NOMO-1 treated with DMSO at 0.1 percent for 48 hours (cell line): ENCODE data around the gene RAB5B.
A peak's percentile ranks its signal among the peaks of the same experiment; 100 is the strongest.
"Not testable (repeated sequence)": the region's sequence is repeated elsewhere in the genome, so short reads cannot be mapped to it uniquely, and the experiment has no call there.

ENCODE experiments used
- DNase-seq: peaks from one replicate; lab custom pipeline; 2025; ENCODE audit not compliant: unreplicated experiment; lab: John Stamatoyannopoulos, UW

The RAB5B gene

DNA sequence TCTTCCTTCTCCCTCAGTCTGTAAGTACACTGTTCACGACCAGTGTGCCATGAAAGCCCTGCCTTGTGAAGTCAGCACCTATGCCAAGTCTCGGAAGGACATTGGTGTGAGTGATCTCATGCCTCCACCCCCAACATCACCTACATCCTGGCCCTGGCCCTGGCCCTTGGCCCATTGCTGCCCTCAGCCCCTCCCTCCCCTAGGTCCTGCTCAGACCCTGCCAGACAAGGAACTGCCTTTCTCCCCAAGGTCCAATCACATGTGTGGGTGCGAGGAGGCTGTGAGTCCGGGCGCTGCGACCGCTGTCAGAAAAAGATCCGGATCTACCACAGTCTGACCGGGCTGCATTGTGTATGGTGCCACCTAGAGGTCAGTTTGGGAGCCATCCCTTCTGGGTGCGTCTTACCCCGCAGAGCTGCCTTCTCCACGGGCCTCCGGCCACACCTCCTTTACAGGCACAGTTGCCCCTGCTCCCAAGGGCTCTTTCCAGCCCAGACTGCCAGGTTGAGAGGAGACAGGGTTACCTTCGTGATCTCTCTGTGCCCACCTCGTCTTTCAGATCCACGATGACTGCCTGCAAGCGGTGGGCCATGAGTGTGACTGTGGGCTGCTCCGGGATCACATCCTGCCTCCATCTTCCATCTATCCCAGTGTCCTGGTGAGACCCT lies 33.7 kb upstream of the RAB5B start:
- peak; percentile 74 for DNase-seq

DNA sequence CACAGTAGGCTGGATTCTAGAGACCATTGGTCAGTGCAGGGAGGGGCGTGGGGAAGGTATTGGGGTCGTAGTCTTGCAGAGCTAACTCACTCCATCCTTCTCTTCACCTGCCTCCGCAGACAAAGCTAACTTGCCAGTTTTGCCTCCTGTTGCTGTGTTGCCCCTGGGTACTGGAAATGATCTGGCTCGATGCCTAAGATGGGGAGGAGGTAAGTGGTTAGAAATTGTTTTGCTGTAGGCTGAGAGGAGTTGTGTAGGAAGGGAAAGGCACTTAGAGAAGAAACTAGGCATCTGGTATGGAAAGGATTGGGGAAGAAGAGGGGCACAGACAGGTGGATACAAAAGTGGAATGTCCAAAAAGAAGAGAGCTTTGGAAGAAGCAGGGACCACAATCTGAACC lies 31.8 kb upstream of the RAB5B start:
- no peak for DNase-seq

DNA sequence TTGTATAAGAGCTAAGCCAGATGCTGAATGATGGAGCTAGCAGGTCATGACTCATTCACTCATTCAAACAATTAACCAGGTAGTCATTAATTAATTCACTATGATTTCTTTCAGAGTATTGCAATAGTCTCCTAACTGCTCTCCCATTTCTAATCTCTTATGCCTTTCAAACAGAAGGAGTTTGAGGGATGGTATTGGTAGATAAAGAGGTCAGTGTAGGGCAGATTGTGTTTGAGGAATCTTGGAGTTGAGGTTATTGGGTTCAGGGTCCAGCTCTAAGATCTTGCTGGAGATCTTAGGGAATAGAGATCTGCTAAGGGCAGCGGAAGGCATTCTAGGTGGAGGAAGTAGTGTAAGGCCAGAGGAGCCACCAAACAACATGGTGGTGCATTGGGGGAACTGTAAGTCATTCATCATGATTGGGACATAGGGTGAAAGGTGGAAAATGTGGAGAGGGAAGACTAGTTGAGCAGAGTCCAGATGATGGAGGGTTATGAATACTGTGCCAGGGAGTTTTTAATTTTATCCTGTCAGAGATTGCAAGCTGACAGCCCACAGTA lies 31.2 kb upstream of the RAB5B start:
- no peak for DNase-seq

DNA sequence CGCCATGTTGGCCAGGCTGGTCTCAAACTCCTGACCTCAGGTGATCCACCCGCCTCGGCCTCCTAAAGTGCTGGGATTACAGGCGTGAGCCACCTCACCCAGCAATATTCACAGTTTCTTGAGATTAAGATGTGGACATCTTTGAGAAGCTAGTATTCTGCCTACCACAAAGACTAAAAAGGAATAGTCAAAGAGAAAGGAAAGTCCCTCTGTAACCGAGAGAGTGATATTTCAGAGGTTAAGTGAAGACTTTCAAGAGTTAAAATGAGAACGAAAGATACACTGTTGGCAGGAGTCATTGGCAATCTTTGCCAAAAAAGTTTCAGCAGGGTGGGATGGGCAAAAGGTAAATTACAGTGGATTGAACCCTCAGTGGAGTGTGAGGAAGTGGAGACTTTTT lies 27.3 kb upstream of the RAB5B start:
- no peak for DNase-seq

DNA sequence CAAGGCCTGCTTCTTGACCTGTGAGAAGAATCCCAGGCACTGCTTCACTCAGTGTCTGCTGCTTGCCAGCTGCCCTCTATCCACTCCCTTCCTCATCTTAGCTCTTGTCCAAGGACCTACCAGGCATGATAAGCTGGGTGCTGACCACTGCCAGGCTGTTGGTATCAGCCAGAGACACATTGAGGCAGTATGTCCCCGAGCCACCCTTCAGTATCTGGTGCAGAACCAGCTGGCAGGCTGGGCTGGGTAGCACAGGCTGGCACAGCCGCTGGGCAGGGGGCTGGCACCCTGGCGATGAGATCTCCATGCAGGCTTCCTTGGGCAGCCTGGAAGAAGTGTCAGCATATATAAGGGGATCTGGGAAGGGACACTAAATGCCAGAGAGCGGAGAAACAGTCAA lies 18.5 kb upstream of the RAB5B start:
- no peak for DNase-seq

DNA sequence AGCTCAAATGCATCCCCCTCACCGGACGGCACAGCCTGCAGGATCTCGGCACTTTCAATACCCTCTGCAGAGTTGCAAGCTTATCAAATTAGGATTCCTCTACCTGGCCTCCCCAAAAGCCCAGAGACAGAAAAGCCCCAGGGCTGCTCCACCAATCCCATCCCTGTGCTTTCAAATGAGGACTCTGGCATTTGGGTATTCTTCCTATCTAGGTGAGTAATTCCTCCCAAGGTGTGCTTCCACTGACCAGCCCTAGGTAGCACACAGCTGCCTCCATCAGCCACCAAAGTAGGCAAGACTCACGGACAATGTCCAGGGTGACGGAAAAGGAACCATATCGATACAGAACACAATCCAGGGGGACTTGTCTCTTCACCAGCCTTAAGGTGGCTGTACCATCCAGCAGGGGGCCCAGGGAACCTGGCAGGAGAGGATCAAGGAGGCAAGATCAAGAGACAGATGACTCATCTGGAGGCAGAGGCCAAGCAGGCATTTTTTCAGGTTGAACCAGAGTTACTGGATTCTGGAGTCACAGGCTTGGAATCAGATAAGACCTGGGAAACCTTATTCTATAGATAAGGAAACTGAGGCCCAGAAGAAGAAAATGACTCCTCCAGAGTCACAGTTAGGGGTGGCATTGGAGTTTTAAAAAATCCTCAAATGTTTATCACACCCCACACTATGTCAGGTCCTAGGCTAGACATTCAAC lies 17.9 kb upstream of the RAB5B start:
- peak; percentile 3 for DNase-seq

DNA sequence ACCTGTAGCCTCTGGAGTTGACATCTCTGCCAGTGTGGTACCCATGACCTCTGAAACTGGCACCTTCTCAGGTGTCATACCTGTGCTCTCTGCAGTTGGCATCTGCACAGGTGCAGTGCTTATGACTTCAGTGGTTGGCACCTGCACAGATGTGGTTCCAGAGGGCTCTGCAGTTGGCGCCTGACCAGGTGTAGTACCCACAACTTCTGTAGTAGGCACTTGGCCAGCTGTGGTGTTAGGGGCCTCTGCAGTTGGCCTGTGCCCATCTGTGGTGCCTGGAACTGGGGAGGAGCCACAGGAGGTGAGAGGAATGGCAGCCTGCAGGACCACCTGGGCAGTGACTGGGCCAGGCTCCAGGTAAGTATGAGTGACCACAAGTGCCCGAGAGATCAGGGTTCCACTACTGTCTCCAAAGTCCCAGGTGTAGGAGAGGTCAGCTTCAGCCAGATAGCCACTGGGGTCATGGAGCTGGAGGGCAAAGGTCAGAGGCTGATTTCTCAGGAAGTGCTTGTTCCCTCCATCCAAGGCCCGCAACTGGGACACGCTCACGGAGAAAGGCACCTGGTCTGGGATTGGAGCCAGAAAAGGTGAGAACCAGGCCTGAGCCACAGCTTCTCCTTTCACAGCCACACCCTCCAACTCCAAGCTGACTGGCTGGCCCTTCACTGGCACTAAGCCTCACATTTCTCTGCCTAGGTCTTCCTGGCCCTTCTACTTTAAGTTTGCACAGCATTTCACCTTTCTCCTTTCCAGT lies 16.6 kb upstream of the RAB5B start:
- no peak for DNase-seq

DNA sequence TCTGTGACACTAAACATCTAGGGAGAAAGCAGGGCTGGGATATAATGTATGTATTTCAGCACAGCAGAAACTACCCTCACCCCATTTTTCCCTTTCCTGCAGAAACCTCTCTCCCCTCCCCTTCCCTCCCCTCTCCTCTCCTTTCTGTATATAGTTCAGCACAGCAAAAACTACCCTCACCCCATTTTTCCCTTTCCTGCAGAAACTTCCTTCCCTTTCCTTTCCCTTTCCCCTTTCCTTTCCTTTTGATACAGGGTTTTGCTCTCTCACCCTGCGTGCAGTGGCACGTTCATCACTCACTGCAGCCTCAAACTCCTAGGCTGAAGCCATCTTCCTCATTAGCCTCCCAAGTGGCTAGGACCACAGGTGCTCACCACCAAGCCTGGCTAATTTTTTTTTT lies 10.1 kb upstream of the RAB5B start:
- no peak for DNase-seq

DNA sequence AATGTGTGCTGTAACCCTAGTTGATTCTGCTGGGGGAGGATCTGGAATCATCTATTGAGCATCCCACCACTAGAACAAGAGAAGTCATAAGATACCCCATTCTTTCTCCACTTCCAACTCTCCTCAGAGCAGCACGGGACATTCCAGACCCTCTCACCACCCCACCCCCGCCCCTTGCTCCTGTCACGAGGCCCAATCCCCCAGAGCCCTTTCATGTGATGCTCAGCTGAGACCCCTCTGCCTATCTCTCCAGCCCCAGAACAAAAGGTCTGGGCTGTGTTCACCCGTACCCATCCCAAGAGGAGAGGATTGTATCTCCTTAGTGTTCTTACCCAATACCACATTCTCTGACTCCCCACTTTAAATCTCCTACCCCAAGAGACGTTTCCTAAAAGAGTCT lies 8.6 kb upstream of the RAB5B start:
- DNase-seq = no peak

DNA sequence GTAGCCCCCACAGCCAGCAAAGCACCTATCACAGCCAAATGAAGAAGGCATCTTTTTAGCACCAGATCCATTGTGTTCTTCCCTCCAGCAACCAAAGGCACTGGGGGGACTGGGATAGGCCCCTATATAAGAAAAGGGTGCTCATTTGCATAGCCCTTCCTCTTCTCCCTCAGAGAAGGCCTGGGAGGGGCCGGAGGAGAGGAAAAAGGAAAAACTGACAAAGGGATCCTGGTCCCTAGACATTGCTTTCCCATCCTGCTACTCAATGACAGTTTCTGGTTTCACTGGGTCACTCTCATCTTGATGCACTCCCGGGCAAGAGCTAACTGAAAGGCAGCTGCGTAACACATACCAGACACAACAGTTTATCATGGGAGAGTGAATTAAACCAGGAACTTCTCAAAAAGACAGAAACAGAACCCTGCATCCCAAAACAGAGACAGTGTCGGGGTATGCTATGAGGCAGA lies 7.9 kb upstream of the RAB5B start, which contains the start of gene PMEL:
PMEL (minus strand) TSS at position 102 of the 467 bp plus-strand sequence; CDS start at position 71, 31 bp downstream.
- peak; percentile 3 for DNase-seq

DNA sequence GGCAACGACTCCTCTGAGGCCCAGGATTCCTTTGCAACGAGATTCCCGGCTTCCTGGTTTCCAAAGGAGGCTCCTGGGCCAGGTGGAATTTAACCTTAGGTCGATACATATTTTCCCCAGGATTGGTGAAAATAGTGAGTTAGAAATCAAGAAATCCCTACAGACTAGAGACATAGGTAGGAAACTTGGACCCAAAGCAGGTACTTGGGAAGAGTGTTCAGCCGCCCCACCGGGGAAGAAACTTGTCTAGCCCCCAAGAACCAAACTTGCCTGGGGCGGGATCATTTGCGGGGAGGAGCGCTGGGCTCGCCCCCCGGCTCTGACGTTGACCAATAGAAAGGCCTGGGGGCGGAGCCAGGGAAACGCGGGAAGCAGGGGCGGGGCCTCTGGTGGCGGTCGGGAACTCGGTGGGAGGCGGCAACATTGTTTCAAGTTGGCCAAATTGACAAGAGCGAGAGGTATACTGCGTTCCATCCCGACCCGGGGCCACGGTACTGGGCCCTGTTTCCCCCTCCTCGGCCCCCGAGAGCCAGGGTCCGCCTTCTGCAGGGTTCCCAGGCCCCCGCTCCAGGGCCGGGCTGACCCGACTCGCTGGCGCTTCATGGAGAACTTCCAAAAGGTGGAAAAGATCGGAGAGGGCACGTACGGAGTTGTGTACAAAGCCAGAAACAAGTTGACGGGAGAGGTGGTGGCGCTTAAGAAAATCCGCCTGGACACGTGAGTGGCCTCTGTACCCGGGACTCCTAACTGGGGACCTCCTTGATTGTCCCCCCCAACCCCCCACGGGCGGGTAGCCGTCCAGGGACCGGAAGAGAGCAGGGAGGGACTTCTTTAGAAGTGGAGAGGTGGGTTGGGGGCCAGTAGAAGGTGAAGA lies 7.2 kb upstream of the RAB5B start, which contains the start of gene CDK2:
CDK2 (plus strand) TSS at position 423 of the 874 bp plus-strand sequence; CDS start at position 602, 179 bp downstream.
- peak; percentile 79 for DNase-seq

DNA sequence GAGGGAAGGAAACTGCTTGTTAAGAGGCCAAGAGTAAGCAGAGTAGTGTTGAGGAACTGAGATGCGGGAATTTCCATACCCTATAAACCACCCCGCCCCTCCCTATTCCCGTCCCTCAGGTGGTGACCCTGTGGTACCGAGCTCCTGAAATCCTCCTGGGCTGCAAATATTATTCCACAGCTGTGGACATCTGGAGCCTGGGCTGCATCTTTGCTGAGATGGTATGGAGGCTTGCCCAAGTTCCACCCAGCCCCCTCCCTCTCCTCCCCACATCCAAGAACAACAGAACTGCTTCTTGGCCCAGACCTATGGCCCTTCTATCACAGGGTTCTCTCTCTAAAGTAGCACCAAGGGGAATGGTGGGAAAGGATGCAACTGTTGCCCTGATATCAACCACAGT lies 4.5 kb upstream of the RAB5B start:
- no peak for DNase-seq

DNA sequence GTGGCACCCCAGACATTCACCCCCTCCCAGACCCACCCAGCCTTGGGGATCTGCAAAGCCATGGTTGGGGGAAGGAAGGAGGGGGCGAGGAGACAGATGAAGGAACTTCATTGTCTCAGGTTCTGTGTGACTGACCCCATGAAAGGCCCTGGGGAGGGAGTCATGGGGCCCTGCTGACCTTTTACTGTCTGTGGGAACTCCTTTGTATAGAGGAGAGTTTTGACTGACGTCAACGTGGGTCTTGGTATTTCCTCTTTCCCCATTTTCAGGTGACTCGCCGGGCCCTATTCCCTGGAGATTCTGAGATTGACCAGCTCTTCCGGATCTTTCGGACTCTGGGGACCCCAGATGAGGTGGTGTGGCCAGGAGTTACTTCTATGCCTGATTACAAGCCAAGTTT lies 3.1 kb upstream of the RAB5B start:
- DNase-seq = no peak

DNA sequence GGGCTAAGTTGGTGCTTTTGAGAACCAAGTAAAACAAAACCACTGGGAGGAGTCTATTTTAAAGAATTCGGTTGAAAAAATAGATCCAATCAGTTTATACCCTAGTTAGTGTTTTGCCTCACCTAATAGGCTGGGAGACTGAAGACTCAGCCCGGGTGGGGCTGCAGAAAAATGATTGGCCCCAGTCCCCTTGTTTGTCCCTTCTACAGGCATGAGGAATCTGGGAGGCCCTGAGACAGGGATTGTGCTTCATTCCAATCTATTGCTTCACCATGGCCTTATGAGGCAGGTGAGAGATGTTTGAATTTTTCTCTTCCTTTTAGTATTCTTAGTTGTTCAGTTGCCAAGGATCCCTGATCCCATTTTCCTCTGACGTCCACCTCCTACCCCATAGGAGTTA lies 1.8 kb upstream of the RAB5B start:
- DNase-seq = no peak

DNA sequence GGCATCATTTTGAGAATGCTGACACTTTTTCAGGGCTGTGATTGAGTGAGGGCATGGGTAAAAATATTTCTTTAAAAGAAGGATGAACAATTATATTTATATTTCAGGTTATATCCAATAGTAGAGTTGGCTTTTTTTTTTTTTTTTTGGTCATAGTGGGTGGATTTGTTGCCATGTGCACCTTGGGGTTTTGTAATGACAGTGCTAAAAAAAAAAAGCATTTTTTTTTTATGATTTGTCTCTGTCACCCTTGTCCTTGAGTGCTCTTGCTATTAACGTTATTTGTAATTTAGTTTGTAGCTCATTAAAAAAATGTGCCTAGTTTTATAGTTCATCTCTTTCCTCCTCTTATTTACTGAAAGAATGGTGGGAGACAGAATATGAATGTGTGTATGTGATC lies 1.4 kb upstream of the RAB5B start:
- DNase-seq = no peak

DNA sequence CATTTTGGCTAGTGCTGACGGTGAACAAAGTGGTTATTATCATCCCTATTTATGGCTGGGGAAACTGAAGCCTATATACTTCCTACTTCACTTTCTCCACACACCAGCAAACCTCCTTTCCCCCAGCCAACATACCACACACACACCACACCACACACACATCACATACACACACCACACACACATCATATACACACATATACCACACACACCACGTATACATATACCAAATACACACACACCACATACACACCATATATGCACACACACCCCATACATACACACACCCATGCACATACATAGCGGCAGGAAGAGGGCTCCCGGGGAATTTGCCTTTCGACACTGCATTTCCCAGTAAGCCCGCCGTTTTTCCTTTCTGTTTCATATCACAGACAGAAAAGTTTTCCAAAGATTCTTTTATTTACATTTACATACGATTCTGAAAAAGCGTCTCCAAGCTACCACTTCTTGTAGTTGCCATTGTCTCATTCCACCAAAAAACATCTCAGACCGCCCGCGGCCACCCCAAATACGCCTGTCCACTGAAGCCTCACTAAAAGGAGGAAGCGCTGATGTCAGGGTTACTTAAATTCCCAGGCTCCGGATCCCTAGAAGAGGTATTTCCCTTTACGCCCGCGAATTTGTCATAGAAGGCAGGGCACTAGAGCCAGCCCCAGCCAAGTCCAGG lies 823 bp upstream of the RAB5B start:
- peak; percentile 26 for DNase-seq

DNA sequence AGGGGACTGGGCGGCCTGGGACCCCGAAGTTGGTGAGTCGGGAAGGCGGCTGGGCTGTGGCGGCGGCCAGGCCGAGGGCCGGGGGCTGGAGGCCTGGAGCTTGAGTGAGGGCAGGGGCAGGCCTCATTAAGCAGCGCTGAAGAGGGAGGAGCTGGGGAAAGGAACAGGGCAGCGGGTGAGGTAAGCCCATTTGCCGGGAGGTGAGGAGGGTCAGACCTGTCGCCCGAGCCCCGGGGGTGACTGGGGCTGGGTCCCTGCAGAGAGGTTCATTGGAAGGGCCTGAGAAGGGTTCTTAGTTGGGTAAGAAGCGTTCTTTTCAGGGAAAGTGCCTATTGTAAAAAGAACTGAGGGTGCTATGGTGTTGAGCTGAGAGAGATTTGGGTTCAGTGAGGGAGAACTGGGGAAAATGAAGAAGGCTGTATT lies 441 bp downstream of the RAB5B start:
- peak; percentile 28 for DNase-seq

DNA sequence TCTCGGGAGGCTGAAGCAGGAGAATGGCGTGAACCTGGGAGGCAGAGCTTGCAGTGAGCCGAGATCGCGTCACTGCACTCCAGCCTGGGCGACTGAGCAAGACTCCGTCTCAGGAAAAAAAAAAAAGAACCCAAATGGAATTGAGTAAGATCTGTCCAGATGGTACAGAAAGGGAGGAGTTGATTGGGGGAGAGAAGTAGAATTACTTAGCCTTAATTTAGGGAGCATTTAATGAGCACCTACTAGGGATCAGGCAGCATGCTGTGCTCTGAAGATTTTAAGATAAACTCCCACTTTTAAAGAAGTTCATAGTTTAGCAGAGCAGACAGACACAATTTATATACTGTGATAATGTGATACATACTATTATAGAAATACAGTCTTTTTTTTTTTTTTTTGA lies 4.5 kb downstream of the RAB5B start:
- no peak for DNase-seq

DNA sequence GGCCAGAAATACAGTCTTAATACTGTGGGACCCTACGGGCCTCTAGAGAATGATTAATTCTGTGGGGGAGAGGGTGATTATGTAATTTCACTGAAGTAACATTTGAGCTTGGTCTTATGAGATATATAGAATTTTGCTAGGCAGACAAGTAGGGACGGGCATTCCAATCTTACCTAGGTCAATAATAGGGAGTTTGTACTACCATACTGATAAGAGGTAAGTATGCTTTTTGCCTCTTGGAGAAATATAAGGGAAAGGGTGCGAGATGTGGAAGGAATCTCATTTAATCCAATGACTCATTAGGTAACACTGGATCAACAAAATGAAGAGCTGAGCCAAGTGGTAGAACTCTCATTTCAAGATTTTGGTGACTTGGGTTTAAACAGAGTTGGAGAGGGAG lies 5.2 kb downstream of the RAB5B start:
- DNase-seq = no peak

DNA sequence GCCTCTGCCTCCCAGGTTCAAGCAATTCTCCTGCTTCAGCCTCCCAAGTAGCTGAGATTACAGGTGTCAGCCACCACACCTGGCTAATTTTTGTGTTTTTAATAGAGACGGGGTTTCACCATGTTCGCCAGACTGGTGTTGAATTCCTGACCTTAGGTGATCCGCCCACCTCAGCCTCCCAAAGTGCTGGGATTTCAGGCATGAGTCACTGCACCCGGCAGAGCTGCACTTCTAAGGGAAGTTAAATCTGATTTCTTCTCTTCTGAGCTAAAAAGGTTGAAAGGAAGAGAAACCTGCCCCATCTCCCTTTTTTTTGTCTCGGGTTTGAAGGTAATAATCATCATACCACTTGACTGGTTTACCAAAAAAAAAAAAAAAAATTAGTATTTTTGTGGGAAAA lies 8.0 kb downstream of the RAB5B start:
- not testable (repeated sequence) for DNase-seq
